Natural killer cell (primary cell): Measurements from ENCODE around the gene YPEL2. TPM values are rescaled to one million over a fixed set of nuclear protein-coding genes. Genes with fewer than 3 reads are reported as not detected.

ENCODE experiments used
- ATAC-seq, 3 donors: fragments of 150-1000 bp in 2 of 3; fragments of 200-7000 bp in 1 of 3; cut with Tn5 transposase; 1 replicate in 1 of 3; 2 replicates in 2 of 3; pipeline ENCODE4 v1.10.0; 2021; ENCODE audit warnings: mild to moderate bottlenecking in 2 of 3, moderate library complexity in 2 of 3
- DNase-seq, 2 donors: peaks; one replicate each; pipeline versions ENCODE4 v3.0.0 to v3.0.0-alpha.2; 2013 to 2021; ENCODE audit warnings: mixed read lengths in 1 of 2
- H3K27ac ChIP-seq: one replicate; pipeline ENCODE4 v1.5.1; 2013; ENCODE audit warnings: mild to moderate bottlenecking, low read length
- H3K27me3 ChIP-seq: one replicate; pipeline ENCODE4 v1.6.1; 2013; ENCODE audit warnings: low read length; ENCODE audit not compliant: control insufficient read depth, insufficient read depth
- H3K36me3 ChIP-seq: one replicate; pipeline ENCODE4 v1.6.1; 2013; ENCODE audit warnings: low read length; ENCODE audit not compliant: control insufficient read depth, insufficient read depth
- H3K4me1 ChIP-seq: one replicate; pipeline ENCODE4 v1.6.1; 2013; ENCODE audit warnings: low read length; ENCODE audit not compliant: control insufficient read depth, insufficient read depth
- H3K4me3 ChIP-seq: one replicate; pipeline ENCODE4 v1.5.1; 2013; ENCODE audit warnings: low read length
- H3K9me3 ChIP-seq: one replicate; pipeline ENCODE4 v1.6.1; 2013; ENCODE audit warnings: low read length; ENCODE audit not compliant: control insufficient read depth, insufficient read depth
- H3K27ac Mint-ChIP-seq, 2 donors: one replicate each; pipeline ENCODE4 v1.8.0; 2022; ENCODE audit warnings: mild to moderate bottlenecking in 2 of 2, mixed read lengths in 2 of 2, moderate library complexity in 1 of 2
- H3K27me3 Mint-ChIP-seq, 2 donors: one replicate each; pipeline ENCODE4 v1.8.0; 2022; ENCODE audit warnings: low read depth in 2 of 2, mixed read lengths in 2 of 2
- H3K36me3 Mint-ChIP-seq: one replicate; pipeline ENCODE4 v1.8.0; 2022; ENCODE audit warnings: mixed read lengths
- H3K4me1 Mint-ChIP-seq, 2 donors: one replicate each; pipeline ENCODE4 v1.8.0; 2022; ENCODE audit warnings: mixed read lengths in 2 of 2
- H3K4me3 Mint-ChIP-seq: one replicate; pipeline ENCODE4 v1.8.0; 2022; ENCODE audit warnings: mild to moderate bottlenecking, moderate library complexity, mixed read lengths
- H3K9me3 Mint-ChIP-seq, 2 donors: one replicate each; pipeline ENCODE4 v1.8.0; 2022; ENCODE audit warnings: mixed read lengths in 2 of 2
- CTCF ChIP-seq: fragments of 200-600 bp; IDR thresholded peaks from one replicate; pipeline ENCODE4 v1.8.0; 2022; ENCODE audit warnings: antibody characterized with exemption
- WGBS: methylation state at CpG from one replicate; pipeline ENCODE4 v1.1.7; 2013; ENCODE audit warnings: missing lambda C conversion rate; ENCODE audit not compliant: insufficient coverage; 5-methylcytosine and 5-hydroxymethylcytosine counted together
- intact Hi-C: fragments of 100-400 bp; cut with micrococcal nuclease; formaldehyde crosslinking; loops from one replicate; pipeline ENCODE4 v1.14.2; 2022
- total RNA-seq, 4 donors: library from RNA; stranded (reverse); fragments of 120-200 nt in 1 of 4; gene quantifications; one replicate each; pipeline versions ENCODE4 v1.2.3 to v1.2.4, GENCODE V29; 2013 to 2022

Gene YPEL2, protein sequence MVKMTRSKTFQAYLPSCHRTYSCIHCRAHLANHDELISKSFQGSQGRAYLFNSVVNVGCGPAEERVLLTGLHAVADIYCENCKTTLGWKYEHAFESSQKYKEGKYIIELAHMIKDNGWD
- 10 to 100 TPM; 30.5 to 35.6 (median 33.5) TPM for total RNA-seq
- total RNA-seq (2013): 22.1 TPM

- Mint-ChIP-seq H3K36me3 (no peaks in the 10 kb centered on the region), H3K27ac (peak within 1 kb of the TSS; percentile 77 to 83), H3K4me3 (peak within 1 kb of the TSS; percentile 90), H3K27me3 (no peaks in the 10 kb centered on the region), H3K4me1 (peaks cover 32 to 51% of the 10 kb centered on the region in 2 donors), H3K9me3 (no peaks in the 10 kb centered on the region)
- ATAC-seq (peak; percentile 87 to 95 (median 94)), DNase-seq (peak; percentile 86 to 93)
- Histone ChIP-seq H3K27ac (peak within 1 kb of the TSS; percentile 62), H3K4me1 (peaks cover 29% of the 10 kb centered on the region), H3K9me3 (no peaks in the 10 kb centered on the region), H3K27me3 (no peaks in the 10 kb centered on the region), H3K36me3 (no peaks in the 10 kb centered on the region), H3K4me3 (peak within 1 kb of the TSS; percentile 94)
- intact Hi-C loops: no loop called here
- TF ChIP-seq CTCF: no peak
- under 1% methylated on average over 69 of the region's 71 CpGs for WGBS
Measured at GRCh38 chr17:59331129-59331928, at the start of gene YPEL2. YPEL2 (plus strand) TSS chr17:59331655; CDS start chr17:59353410, 21,755 bp downstream.

DNA sequence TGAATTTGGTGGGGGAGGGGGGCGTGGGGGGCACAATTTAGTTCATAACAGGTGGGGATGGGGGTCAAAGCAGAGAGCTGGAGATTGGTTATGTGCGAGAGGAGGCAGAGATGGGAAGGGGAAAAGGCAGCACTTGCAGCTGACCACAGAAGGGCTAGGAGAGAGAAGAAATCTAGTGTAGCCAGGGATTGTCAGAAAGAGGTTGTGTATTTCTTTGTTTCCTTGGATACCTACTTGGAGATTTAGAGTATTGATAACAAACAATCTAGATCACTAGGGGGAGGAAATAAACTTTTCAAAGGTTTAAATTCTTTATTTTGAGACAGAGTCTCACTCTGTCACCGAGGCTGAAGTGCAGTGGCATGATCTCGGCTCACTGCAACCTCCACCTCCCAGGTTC is 47.1 kb upstream of the YPEL2 start:
- Histone ChIP-seq H3K4me1 (no peaks in the 10 kb centered on the region), H3K27ac (no peak overlapping the region), H3K9me3 (no peaks in the 10 kb centered on the region), H3K27me3 (no peaks in the 10 kb centered on the region), H3K4me3 (no peak overlapping the region), H3K36me3 (no peaks in the 10 kb centered on the region)
- TF ChIP-seq CTCF: no peak
- no peaks in the 10 kb centered on the region for H3K27me3 Mint-ChIP-seq
- H3K36me3 Mint-ChIP-seq: no peaks in the 10 kb centered on the region
- H3K4me1 Mint-ChIP-seq: no peaks in the 10 kb centered on the region
- DNase-seq (no peak), ATAC-seq (no peak)
- H3K9me3 Mint-ChIP-seq: no peaks in the 10 kb centered on the region
- WGBS: 76% methylated on average over 4 of the region's 4 CpGs
- intact Hi-C loops: no loop called here
- no peak overlapping the region for H3K27ac Mint-ChIP-seq
- H3K4me3 Mint-ChIP-seq: no peak overlapping the region

- 25% methylated on average over 1 of the region's 1 CpG for WGBS
- Mint-ChIP-seq H3K27me3 (no peaks in the 10 kb centered on the region), H3K4me3 (no peak overlapping the region), H3K36me3 (no peaks in the 10 kb centered on the region), H3K27ac (no peak overlapping the region), H3K4me1 (no peaks in the 10 kb centered on the region), H3K9me3 (no peaks in the 10 kb centered on the region)
- DNase-seq (no peak), ATAC-seq (no peak)
- intact Hi-C loops: no loop called here
- Histone ChIP-seq H3K4me3 (no peak overlapping the region), H3K27ac (no peak overlapping the region), H3K27me3 (no peaks in the 10 kb centered on the region), H3K9me3 (no peaks in the 10 kb centered on the region), H3K4me1 (no peaks in the 10 kb centered on the region), H3K36me3 (no peaks in the 10 kb centered on the region)
- TF ChIP-seq CTCF: no peak
Measured at GRCh38 chr17:59287452-59287851, 44.0 kb upstream of the YPEL2 start.
